Fibroblast of villous mesenchyme (primary cell): Measurements from ENCODE around the gene HECTD1. TPM values are rescaled to one million over a fixed set of nuclear protein-coding genes. Genes with fewer than 3 reads are reported as not detected.
A peak's percentile ranks its signal among the peaks of the same experiment; 100 is the strongest.
"Not testable (repeated sequence)": the region's sequence is repeated elsewhere in the genome, so short reads cannot be mapped to it uniquely, and the experiment has no call there.

Experiments
- DNase-seq: peaks from one replicate; pipeline ENCODE4 v3.0.0-alpha.2; 2010; ENCODE audit warnings: low read depth
- H3K4me3 ChIP-seq: 2 replicates; pipeline ENCODE4 v1.5.1; 2011; ENCODE audit warnings: low read depth, mild to moderate bottlenecking, low read length
- total RNA-seq: library from RNA; depleted of rRNA; stranded (reverse); fragments of >200 nt; gene quantifications from 2 replicates; pipeline ENCODE4 v1.2.3, GENCODE V29; 2012
- TF ChIP-seq, protein P1 (sequence below): IDR thresholded peaks from 2 replicates; pipeline ENCODE4 v1.5.1; 2012; ENCODE audit warnings: low read depth, mild to moderate bottlenecking, low read length; ENCODE audit not compliant: insufficient read depth

Gene HECTD1
- total RNA-seq, 1 donor: 283 TPM

DNA sequence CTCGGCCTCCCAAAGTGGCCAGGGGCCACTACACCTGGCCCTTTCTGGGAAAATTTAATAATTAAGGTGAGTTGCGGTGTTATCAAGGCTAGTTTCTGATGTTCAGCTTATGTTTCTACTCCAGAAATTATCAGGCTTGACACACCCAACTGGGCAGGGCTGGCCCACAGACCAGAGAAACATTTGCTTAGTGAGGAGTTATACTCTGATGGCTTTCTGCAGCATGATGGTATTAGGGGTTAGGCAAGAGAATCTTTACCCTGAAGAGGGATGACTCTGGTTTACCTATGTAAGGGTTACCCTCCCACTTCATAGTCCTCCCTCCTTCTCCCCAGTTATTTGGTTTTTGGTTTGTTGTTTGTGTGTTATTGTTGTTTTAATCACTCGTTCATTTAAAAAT lies 24.5 kb upstream of the HECTD1 start:
- no peak overlapping the region for H3K4me3 ChIP-seq
- DNase-seq: no peak
- TF ChIP-seq, protein P1, sequence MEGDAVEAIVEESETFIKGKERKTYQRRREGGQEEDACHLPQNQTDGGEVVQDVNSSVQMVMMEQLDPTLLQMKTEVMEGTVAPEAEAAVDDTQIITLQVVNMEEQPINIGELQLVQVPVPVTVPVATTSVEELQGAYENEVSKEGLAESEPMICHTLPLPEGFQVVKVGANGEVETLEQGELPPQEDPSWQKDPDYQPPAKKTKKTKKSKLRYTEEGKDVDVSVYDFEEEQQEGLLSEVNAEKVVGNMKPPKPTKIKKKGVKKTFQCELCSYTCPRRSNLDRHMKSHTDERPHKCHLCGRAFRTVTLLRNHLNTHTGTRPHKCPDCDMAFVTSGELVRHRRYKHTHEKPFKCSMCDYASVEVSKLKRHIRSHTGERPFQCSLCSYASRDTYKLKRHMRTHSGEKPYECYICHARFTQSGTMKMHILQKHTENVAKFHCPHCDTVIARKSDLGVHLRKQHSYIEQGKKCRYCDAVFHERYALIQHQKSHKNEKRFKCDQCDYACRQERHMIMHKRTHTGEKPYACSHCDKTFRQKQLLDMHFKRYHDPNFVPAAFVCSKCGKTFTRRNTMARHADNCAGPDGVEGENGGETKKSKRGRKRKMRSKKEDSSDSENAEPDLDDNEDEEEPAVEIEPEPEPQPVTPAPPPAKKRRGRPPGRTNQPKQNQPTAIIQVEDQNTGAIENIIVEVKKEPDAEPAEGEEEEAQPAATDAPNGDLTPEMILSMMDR: no peak

- DNase-seq, H3K4me3 ChIP-seq: not testable (repeated sequence)
These were observed 23.7 kb upstream of the HECTD1 start for GRCh38 chr14:31231272-31231671.

- TF ChIP-seq, protein P1: no peak
- DNase-seq: no peak
- no peak overlapping the region for H3K4me3 ChIP-seq
These were observed 23.0 kb upstream of the HECTD1 start for GRCh38 chr14:31230573-31230958.

GRCh38 chr14:31229638-31230572 lies 22.3 kb upstream of the HECTD1 start:
- TF ChIP-seq, protein P1: no peak
- peak overlapping the region; percentile 36 for H3K4me3 ChIP-seq
- DNase-seq: peak; percentile 99

DNA sequence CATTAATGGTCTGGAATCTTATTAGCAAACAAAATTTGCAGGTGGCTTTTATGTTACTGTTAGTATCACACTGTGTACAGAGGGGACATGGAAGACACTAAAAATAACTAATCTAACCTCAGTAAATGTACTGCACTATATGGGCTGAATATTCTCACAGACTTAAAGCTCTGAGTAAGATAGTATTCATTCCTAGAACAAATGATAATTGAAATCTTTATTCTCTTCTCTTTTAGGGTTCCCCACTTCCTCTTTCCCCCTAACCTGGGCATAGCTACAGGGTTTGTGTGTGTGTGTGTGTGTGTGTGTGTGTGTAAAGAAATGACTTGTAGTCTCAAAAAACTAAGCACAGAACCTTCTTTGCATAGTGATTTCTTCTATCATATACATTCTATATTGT lies 21.4 kb upstream of the HECTD1 start:
- TF ChIP-seq, protein P1: no peak
- no peak for DNase-seq
- no peak overlapping the region for H3K4me3 ChIP-seq

DNA sequence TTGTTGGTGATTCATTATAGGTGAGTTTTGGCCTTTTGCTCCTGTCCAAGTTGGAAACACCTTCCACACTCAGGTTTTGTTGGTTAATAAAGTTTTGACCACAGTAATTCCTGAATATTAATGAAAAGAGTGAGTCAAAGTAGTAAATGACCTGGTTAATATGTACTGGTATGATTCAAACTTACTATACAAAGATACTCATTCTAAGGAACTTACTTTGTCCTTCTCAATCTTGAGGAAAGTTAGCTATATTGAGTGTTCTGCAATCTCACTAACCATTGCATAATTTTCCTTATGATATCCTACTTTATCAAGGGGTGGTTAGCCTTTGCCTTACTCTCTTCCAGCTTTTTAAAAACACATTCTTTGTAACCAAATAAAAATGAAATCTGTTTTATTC lies 20.9 kb upstream of the HECTD1 start:
- H3K4me3 ChIP-seq: no peak overlapping the region
- TF ChIP-seq, protein P1: no peak
- peak; percentile 44 for DNase-seq

DNA sequence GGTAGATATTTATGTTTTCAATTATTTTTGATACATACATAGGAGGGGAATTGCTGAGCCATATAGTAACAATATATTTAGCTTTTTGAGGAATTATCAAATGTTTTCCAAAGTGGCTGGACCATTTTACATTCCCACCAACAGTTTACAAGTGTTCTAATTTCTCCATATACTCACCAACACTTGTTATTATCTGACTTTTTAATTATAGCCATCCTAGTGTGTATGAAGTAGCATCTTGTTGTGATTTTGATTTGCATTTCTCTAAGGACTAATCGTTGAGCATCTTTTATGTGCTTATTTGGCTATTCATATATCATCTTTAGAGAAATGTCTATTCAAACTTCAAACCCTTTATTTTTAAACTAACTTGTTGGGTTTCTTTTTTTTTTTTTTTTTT lies 17.2 kb upstream of the HECTD1 start:
- TF ChIP-seq, protein P1: no peak
- DNase-seq: no peak
- H3K4me3 ChIP-seq: no peak overlapping the region
